IPS-NIHi7 (cell line): ENCODE results near the gene SPPL2B.
A peak's percentile ranks its signal among the peaks of the same experiment; 100 is the strongest.

Source experiments
- DNase-seq: peaks from one replicate; pipeline ENCODE4 v3.0.0; 2012; ENCODE audit warnings: mixed read lengths; ENCODE audit errors: extremely low spot score

SPPL2B gene

DNA sequence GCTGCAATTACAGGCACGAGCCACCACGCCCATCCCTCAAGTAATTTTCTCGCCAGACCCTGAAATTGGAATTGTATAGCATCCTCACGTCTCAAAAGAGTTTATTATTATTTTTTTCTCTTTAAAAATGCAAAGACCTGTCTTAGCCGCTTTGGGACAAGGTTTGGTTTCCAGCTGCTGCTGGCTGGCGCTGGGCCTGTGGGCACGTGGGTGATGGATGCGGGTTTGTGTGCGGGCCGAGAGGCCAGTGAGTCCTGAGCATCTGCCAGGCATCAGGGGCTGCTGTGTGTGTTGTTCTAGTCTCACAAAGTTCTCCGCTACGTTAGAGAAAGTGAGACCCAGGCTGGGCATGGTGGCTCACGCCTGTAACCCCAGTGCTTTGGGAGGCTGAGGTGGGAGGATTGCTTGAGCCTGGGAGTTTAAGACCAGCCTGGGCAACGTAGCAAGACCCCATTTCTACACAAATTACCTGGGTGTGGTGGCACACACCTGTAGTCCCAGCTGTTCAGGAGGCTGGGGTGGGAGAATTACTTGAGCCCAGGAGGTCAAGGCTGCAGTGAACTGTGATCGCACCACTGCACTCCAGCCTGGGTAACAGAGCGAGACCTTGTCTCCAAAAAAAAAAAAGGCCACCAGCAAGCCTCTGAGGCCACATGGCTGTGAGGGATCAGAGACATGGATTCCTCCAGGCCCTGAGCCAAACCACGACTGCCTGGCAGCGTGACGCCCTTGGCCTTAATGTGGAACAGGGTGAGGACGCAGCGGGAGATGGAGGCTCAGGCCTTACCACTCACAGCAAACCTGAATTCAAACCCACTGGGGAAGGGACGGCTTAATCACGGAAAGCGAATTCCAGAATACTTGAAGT lies 26.9 kb downstream of the SPPL2B start:
- no peak for DNase-seq

GRCh38 chr19:2356036-2356646 lies 27.7 kb downstream of the SPPL2B start:
- DNase-seq, result no peak

DNA sequence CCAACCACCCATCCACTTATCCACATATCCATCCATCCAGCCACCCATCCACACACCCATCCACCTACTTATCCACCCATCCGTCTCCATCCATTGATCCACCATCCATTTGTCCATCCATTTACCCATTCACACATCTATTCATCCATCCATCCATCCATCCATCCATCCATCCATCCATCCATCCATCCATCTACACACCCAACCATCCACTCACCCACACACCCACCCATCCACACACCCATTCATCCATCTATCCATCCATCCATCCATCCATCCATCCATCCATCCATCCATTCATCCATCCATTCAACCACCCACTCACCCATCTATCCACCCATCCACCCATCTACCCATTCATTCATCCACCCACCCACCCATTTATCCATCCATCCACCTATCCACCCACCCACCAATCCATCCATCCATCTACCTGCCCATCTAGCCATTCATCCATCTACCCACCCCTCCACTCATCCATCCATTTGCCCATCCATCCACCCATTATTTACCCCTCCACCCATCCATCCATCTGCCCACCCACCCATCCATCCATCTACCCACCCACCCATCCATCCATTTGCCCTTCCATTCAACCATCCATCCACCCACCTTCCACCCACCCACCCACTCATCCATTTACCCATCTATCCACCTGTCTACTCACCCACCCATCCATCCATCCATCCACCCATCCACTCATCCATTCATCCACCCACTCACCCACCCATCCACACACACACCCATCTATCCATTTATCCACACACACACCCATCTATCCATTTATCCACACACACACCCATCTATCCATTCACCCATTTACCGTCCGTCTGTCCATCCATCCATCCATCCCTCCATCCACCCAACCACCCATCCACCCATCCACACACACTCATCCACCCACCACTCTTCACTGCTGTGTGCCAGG lies 29.1 kb downstream of the SPPL2B start:
- DNase-seq, result no peak

GRCh38 chr19:2358548-2359173 lies 30.2 kb downstream of the SPPL2B start:
- no peak for DNase-seq

DNA sequence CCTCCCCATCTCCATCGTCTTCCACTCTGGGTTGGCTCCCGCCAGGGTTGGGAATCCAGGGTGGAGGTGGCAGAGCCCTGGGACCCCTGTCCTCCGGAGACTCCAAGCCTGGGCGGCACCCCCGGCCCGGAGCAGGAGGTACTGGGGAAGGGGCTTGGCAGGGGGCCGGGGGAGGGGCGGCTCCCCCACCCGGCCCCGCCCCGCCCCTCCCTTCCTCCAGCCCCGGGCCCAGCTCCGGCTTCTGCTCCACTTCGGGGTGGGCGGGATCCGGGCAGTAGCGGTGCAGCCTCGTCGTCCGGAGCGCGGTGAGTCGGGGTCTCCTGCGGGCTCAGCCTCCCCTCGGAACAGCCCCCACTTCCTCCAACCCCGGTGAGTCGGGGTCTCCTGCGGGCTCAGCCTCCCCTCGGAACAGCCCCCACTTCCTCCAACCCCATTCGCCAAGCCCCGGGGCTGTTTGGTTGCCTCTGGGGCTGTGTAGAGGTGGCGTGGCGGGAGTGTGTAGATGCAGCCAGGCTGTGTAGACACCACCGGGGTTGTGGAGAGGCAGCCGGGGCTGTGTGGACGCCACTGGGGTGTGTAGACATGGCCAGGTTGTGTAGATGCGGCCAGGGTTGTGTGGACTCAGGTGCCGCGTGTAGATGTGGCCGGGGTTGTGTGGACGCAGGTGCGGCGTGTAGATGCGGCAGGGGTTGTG lies 31.7 kb downstream of the SPPL2B start, which contains the start of gene TMPRSS9:
Gene TMPRSS9, plus strand, starts transcription at position 274 of the 694 bp plus-strand sequence. CDS start 29,521 bp downstream, outside the sequence.
- peak; percentile 48 for DNase-seq

- DNase-seq, result no peak
Observed at GRCh38 chr19:2360833-2361232, 32.3 kb downstream of the SPPL2B start.

DNA sequence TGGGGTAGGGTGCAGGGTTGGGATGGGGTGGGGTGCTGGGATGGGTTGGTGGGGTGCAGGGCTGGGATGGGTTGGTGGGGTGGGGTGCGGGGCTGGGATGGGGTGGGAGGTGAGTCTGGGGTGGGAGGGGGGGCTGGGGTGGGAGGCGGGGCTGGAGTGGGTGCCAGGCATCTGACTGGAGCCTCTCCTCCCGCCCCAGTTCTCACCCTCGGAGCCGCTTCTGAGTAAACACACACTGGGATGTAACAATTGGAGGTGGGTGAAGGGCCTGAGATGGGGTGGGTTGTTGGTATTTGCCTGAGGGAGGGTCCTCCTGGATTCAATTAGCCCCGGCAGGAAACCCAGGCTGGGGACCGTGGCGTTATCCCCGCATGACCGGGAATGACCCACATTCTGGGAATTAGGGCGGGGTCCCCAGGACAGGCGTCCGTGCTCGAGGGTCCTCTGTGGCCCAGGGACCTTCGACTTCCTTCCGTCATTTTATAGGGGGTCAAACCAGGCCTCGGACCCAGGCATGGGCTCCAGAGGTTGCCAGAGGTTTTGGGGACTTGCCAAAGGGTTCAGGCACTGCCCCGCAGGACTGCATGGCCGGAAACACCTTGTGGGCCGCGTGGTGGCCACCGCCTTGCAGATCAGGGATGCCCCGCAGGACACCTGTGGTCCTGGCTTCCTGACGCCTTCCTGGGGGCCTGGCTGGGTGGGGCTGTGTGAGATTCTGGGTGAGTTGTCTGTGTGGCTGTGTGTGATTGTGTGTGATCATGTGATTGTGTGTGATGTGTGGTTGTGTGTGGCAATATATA lies 33.0 kb downstream of the SPPL2B start:
- no peak for DNase-seq

- DNase-seq, result no peak
Observed at GRCh38 chr19:2362046-2362969, 33.8 kb downstream of the SPPL2B start.

DNA sequence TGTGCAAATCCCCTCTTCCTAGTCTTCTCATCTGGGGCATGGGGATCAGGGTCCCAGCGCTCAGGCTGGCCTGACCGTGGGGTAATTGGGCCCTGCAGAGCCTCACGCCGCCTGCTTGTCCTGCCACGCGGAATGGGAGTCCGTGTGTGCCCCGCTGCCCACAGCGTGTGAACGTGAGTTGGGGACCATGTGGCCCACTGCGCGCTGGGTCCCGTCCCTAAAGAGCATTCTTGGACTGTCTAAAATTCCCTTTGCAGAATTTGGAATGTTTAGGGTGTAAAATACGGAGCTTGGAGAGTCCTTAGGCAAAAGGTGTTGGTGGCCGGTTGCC lies 34.5 kb downstream of the SPPL2B start:
- no peak for DNase-seq

- no peak for DNase-seq
Observed at GRCh38 chr19:2363419-2363818, 34.9 kb downstream of the SPPL2B start.

DNA sequence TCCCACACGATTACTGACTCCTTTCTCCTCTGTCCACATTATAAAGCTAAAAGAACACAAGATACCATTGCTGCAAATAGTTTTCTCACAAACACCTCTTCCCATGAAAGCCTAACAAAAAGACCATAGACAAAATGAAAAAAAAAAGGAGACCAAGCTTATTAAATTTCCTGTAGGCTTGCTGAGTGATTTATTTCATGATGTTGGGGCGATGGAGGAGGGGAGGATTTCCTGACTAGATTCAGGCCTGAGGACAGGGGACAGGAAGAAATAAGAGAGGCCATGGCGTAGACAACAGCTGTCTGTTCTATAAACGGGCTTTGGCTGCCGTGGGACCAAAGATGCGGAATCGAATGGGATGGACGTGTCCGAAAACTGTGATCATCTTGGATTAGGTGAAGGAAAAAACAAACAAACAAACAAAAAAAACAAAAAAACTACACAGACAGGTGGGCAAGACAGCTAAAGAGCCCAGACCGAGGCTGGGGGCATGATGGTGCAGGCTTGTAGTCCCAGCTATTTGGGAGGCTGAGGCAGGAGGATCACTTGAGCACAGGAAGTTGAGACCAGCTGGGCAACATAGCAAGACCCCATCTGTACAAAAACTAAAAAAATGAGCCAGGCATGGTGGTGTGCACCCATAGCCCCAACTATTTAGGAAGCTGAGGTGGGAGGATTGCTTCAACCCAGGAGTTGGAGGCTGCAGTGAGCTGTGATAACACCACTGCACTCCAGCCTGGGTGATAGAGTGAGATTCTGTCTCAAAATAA lies 36.9 kb downstream of the SPPL2B start:
- DNase-seq, result no peak

GRCh38 chr19:2371656-2372055 lies 43.2 kb downstream of the SPPL2B start:
- DNase-seq, result no peak

- no peak for DNase-seq
Observed at GRCh38 chr19:2372076-2372612, 43.7 kb downstream of the SPPL2B start.

DNA sequence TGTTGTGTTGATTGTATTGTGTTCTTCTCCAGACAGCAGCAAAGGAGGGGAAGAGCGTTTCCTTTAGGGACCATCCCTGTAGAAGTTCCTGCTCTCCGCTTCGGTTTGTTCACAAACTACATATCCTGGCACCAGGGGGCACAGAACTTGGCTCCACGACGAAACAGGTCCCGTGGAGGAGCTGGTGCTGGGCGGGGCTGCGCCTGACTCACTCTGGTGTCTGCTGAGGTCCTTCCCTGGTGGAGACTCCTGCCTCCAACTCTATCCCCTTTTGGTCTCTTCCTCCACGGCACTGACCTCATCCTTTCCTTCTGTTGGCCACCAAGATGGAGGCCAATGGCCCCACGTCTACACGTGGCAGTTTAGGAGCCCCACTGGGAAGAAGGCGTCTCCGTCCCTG lies 46.3 kb downstream of the SPPL2B start:
- no peak for DNase-seq

GRCh38 chr19:2375353-2376121 lies 47.1 kb downstream of the SPPL2B start:
- DNase-seq, result peak; percentile 16

GRCh38 chr19:2376784-2377519 lies 48.5 kb downstream of the SPPL2B start:
- DNase-seq, result no peak

DNA sequence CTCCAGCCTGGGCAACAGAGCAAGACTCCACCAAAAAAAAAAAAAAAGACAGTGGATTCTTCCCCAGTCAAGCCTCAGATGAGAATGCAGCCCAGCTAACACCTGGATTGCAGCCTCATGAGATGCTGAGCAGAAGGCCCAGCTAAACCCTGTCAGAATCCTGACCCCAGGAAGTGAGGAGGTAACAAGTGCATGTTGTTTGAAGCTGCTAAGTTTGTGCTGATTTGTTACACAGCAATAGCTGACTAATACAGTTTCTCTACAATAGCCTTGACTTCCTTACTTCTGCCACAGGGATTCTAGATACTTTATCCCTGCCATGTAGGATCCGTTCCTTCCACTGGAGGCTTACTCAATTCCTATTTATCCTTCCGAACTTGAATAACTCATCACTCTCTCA lies 52.1 kb downstream of the SPPL2B start:
- no peak for DNase-seq
